Retinal pigment epithelial cell (primary cell): ENCODE data around the gene STKLD1.

ENCODE experiments used
- DNase-seq: peaks from one replicate; pipeline ENCODE4 v3.0.0-alpha.2; 2010; ENCODE audit warnings: low read depth
- H3K4me3 ChIP-seq: 2 replicates; pipeline ENCODE4 v1.5.1; 2011; ENCODE audit warnings: mild to moderate bottlenecking, low read length, control low read depth, moderate library complexity
- TF ChIP-seq, protein P1 (sequence below): conservative IDR thresholded peaks from 2 replicates; pipeline ENCODE4 v1.5.1; 2011; ENCODE audit warnings: low read depth, low read length, control low read depth, inconsistent platforms

The STKLD1 gene

DNA sequence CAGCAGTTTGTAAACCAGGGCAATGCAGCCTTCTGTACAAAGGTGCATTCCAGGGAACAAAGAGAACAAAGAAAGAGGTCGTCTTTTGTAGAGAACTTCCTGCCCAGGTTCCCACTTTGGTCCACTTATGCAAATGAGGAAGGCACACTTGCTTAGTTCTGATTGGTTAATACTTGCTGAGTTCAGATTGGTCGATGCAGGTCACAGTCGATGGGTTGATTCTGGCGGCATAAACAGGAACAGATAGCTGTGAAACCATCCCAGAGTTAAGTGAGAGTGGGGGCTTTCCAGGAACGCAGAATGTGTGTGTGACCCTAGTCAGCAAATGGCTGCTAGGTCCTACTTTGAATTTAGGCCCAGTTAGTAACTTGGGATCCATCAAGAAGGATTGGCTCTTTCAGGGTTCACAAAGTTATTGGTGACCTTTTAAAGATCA lies 44.2 kb downstream of the STKLD1 start:
- H3K4me3 ChIP-seq = no peak overlapping the region
- TF ChIP-seq, protein P1, sequence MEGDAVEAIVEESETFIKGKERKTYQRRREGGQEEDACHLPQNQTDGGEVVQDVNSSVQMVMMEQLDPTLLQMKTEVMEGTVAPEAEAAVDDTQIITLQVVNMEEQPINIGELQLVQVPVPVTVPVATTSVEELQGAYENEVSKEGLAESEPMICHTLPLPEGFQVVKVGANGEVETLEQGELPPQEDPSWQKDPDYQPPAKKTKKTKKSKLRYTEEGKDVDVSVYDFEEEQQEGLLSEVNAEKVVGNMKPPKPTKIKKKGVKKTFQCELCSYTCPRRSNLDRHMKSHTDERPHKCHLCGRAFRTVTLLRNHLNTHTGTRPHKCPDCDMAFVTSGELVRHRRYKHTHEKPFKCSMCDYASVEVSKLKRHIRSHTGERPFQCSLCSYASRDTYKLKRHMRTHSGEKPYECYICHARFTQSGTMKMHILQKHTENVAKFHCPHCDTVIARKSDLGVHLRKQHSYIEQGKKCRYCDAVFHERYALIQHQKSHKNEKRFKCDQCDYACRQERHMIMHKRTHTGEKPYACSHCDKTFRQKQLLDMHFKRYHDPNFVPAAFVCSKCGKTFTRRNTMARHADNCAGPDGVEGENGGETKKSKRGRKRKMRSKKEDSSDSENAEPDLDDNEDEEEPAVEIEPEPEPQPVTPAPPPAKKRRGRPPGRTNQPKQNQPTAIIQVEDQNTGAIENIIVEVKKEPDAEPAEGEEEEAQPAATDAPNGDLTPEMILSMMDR = no peak
- no peak for DNase-seq

DNA sequence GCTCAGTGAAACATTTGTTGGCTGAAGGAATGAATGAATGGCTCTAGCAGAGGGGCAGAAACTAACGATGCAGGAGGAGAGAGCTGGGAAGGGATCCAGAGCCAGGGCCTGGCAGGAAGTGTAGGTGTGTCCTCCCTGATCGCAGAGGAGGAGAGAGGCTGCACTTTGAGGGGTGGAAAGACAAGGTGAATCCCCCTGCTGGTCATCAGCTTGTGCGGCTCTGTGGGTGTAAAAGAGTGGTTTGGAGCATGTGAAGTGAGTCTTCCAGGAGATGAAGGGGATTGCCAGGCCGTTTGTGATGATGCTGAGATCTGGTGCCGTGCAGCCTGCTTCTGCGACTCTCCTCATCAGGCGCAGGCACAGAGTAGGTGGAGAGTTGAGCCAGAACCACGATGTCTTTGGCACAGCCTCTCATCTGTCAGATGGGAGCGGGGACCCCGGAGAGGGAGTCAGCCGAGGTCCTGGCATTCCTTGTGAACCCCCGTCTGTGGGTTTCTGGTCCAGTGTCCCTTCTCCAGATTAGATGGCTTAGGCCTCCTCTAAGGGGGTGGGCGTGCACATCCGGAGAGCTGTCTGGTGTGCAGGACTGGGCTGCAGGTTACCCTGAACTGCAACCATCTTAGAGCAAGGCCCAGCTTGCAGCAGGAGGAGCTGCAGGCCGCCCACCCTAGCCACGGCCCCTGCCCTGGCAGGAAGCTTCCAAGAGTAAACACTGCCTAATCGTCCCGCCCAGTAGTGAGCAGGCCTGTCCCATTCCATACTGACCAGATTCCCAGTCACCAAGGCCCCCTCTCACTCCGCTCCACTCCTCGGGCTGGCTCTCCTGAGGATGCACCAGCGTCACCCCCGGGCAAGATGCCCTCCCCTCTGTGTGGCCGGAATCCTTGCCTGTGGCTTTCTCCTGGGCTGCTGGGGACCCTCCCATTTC lies 45.7 kb downstream of the STKLD1 start, which contains the start of gene ADAMTS13:
Gene ADAMTS13 (plus strand): TSS at position 753 of the 928 bp plus-strand sequence. CDS start 77 bp downstream, at position 830.
- no peak within 1 kb of the TSS for H3K4me3 ChIP-seq
- no peak for DNase-seq
- TF ChIP-seq, protein P1 = peak; percentile 32

DNA sequence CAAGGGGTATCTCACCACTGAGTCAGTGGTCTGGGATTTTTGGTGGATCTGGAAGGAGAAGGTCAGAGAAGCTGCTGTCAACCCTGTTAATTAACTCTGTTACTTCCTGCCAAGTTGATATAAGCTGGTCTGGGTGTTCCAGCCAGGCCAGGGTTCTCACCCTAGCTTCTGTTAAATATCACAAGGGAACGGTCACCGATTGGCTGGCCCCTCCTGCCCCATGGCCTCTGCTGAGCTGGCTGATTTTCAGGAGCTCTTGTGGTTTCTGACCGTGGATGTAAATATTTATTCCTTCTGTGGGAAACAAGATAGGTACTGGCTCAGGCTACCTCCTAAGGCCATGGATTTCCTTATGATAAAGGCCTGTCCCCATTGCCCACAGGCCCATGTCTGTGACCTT lies 47.0 kb downstream of the STKLD1 start:
- TF ChIP-seq, protein P1 = no peak
- H3K4me3 ChIP-seq = no peak overlapping the region
- no peak for DNase-seq

DNA sequence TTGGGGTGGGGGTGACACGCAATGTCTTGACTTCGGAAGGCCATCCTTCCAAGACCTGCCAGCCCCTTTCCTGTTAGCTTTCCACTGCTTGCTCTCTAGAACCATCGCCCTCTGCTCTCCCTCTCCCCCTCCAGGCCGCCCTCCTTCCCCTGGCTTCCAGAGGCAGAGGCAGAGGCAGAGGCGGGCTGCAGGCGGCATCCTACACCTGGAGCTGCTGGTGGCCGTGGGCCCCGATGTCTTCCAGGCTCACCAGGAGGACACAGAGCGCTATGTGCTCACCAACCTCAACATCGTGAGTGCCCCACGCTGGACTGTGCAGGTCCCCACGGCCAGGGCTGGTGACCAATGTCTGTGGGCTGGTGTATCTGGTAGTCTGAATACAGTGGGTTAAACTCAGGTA lies 48.0 kb downstream of the STKLD1 start:
- no peak for DNase-seq
- TF ChIP-seq, protein P1 = no peak
- H3K4me3 ChIP-seq = no peak overlapping the region

DNA sequence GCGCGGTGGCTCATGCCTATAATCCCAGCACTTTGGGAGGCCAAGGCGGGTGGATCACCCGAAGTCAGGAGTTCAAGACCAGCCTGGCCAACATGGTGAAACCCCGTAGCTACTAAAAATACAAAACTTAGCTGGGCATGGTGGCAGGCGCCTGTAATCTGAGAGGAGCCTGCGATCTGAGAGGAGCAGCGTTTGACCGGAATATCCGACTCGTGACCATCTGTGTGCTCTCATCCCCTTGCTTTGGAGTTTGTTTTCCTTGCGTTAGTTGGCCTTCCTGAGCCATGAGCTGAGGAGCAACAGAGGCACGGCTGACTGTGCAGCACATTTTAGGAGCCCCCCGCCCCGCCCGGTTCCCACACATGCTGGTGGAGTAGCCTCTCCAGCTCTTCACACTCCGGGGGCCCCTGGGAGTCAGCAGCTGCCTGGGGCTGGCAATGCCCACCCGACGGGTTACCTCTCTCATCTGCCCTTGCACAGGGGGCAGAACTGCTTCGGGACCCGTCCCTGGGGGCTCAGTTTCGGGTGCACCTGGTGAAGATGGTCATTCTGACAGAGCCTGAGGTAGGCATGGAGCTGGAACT lies 49.0 kb downstream of the STKLD1 start:
- DNase-seq = no peak
- TF ChIP-seq, protein P1 = no peak
- no peak overlapping the region for H3K4me3 ChIP-seq

DNA sequence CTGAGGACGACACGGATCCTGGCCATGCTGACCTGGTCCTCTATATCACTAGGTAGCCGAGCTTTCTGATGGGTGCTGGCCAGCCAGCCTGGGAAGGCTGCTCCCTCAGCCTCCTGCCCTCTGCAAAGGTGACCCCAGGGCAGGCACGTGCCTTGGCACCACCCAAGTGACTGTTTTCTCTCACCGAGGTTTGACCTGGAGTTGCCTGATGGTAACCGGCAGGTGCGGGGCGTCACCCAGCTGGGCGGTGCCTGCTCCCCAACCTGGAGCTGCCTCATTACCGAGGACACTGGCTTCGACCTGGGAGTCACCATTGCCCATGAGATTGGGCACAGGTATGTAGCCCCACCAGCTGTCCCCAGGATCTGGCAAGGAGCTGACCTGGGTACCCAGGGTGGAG lies 49.8 kb downstream of the STKLD1 start:
- no peak for DNase-seq
- TF ChIP-seq, protein P1 = no peak
- H3K4me3 ChIP-seq = no peak overlapping the region
